B cell (primary cell): ENCODE data around the gene FAM170B. TPM values are rescaled to one million over a fixed set of nuclear protein-coding genes. Genes with fewer than 3 reads are reported as not detected.

Source experiments
- ATAC-seq: fragments of 200-7000 bp; cut with Tn5 transposase; one replicate; pipeline ENCODE4 v1.10.0; 2021; ENCODE audit warnings: low read depth, mild to moderate bottlenecking, moderate number of reproducible peaks, moderate library complexity
- CTCF ChIA-PET: fragments of 350-600 bp; sonication (Branson Sonifier 250); formaldehyde crosslinking; loops from one replicate; lab custom pipeline; 2021; ENCODE audit warnings: antibody characterized with exemption, inconsistent platforms; lab: Charles Lee
- POLR2A ChIA-PET: fragments of 350-600 bp; sonication (Branson Sonifier 250); formaldehyde crosslinking; loops from one replicate; lab custom pipeline; 2021; ENCODE audit warnings: antibody characterized with exemption; lab: Charles Lee
- DNase-seq: peaks from one replicate; pipeline ENCODE4 v3.0.0; 2013
- H2AFZ ChIP-seq: 2 replicates; pipeline ENCODE4 v1.6.1; 2012; ENCODE audit warnings: mild to moderate bottlenecking, low read depth, low read length; ENCODE audit not compliant: insufficient read depth, poor library complexity, severe bottlenecking
- H3K27ac ChIP-seq, 2 donors: 1 replicate in 1 of 2; 2 replicates in 1 of 2; pipeline ENCODE4 v1.5.1; 2012 to 2013; ENCODE audit warnings: low read length in 2 of 2, mild to moderate bottlenecking in 2 of 2, moderate library complexity in 1 of 2
- H3K27me3 ChIP-seq, 4 experiments: fragments of 200-600 bp in 1 of 4; sonication (generic) in 1 of 4; replicated peaks in 1 of 4; 1 replicate in 2 of 4; 2 replicates in 2 of 4; pipeline versions ENCODE4 v1.6.1 to v1.7.0; 2013 to 2016; ENCODE audit warnings: low read length in 3 of 4, mild to moderate bottlenecking in 2 of 4, mixed read lengths in 1 of 4, moderate library complexity in 1 of 4; ENCODE audit not compliant: insufficient read depth in 4 of 4, control insufficient read depth in 3 of 4; ENCODE audit errors: control extremely low read depth in 1 of 4
- H3K36me3 ChIP-seq, 2 experiments: replicated peaks in 1 of 2; 1 replicate in 1 of 2; 2 replicates in 1 of 2; pipeline versions ENCODE4 v1.6.1 to v1.7.1; 2013; ENCODE audit warnings: low read length in 1 of 2; ENCODE audit not compliant: insufficient read depth in 2 of 2, control insufficient read depth in 1 of 2; ENCODE audit errors: control extremely low read depth in 1 of 2, extremely low read depth in 1 of 2
- H3K4me1 ChIP-seq, 2 donors: fragments of 200-600 bp in 1 of 2; sonication (generic) in 1 of 2; 1 replicate in 1 of 2; 2 replicates in 1 of 2; pipeline versions ENCODE4 v1.5.1 to v1.6.1; 2013 to 2017; ENCODE audit warnings: low read length in 2 of 2; ENCODE audit not compliant: control insufficient read depth in 2 of 2, insufficient read depth in 2 of 2
- H3K4me2 ChIP-seq: replicated peaks from 2 replicates; pipeline ENCODE3; 2012; ENCODE audit warnings: mild to moderate bottlenecking, low read depth, low read length; ENCODE audit not compliant: poor library complexity, severe bottlenecking
- H3K4me3 ChIP-seq, 5 experiments: fragments of 200-600 bp in 1 of 5; sonication (generic) in 1 of 5; 1 replicate in 3 of 5; 2 replicates in 2 of 5; pipeline versions ENCODE4 v1.5.1 to v1.7.0; 2011 to 2016; ENCODE audit warnings: low read length in 4 of 5, mild to moderate bottlenecking in 4 of 5, low read depth in 2 of 5, control low read depth in 1 of 5, moderate library complexity in 1 of 5; ENCODE audit not compliant: insufficient read depth in 1 of 5; ENCODE audit errors: control extremely low read depth in 1 of 5, extremely low read depth in 1 of 5
- H3K79me2 ChIP-seq: fragments of 200-600 bp; sonication (generic); one replicate; pipeline ENCODE4 v1.6.0; 2016; ENCODE audit warnings: low read length; ENCODE audit not compliant: control insufficient read depth, insufficient read depth
- H3K9ac ChIP-seq: fragments of 200-600 bp; sonication (generic); 2 replicates; pipeline ENCODE4 v1.6.1; 2017; ENCODE audit warnings: mild to moderate bottlenecking, low read length, moderate library complexity
- H3K9me3 ChIP-seq, 3 donors: one replicate each; pipeline versions ENCODE4 v1.6.1 to v1.7.1; 2013; ENCODE audit warnings: low read length in 2 of 3; ENCODE audit not compliant: control insufficient read depth in 2 of 3, insufficient read depth in 1 of 3; ENCODE audit errors: control extremely low read depth in 1 of 3
- H4K20me1 ChIP-seq: 2 replicates; pipeline ENCODE4 v1.6.0; 2012; ENCODE audit warnings: mild to moderate bottlenecking, low read length; ENCODE audit not compliant: insufficient read depth, control insufficient read depth, poor library complexity, severe bottlenecking
- H3K27ac Mint-ChIP-seq: one replicate; pipeline ENCODE4 v1.8.0; 2021; ENCODE audit warnings: mixed read lengths
- H3K27me3 Mint-ChIP-seq: one replicate; pipeline ENCODE4 v1.8.0; 2021; ENCODE audit warnings: mixed read lengths
- H3K4me1 Mint-ChIP-seq: one replicate; pipeline ENCODE4 v1.8.0; 2021; ENCODE audit warnings: mixed read lengths
- H3K4me3 Mint-ChIP-seq: one replicate; pipeline ENCODE4 v1.8.0; 2021; ENCODE audit warnings: mixed read lengths
- H3K9me3 Mint-ChIP-seq: one replicate; pipeline ENCODE4 v1.8.0; 2022; ENCODE audit warnings: mixed read lengths; ENCODE audit not compliant: insufficient read depth
- CTCF ChIP-seq: fragments of 200-600 bp; IDR thresholded peaks from one replicate; pipeline ENCODE4 v1.8.0; 2022; ENCODE audit warnings: antibody characterized with exemption, mild to moderate bottlenecking
- EZH2 ChIP-seq: IDR thresholded peaks from 2 replicates; pipeline ENCODE4 v1.6.1; 2012; ENCODE audit warnings: borderline replicate concordance, low read depth, mild to moderate bottlenecking, moderate library complexity, low read length; ENCODE audit not compliant: insufficient read depth, poor library complexity, severe bottlenecking
- WGBS: methylation state at CpG from one replicate; pipeline ENCODE4 v1.1.5; 2013; ENCODE audit warnings: missing lambda C conversion rate; ENCODE audit not compliant: insufficient coverage; 5-methylcytosine and 5-hydroxymethylcytosine counted together
- intact Hi-C: fragments of 100-400 bp; cut with micrococcal nuclease; formaldehyde crosslinking; loops from one replicate; pipeline ENCODE4 v1.10.0; 2022
- polyA plus RNA-seq: library from polyadenylated mRNA; depleted of rRNA; stranded (reverse); fragments of >200 nt; gene quantifications from 2 replicates; pipeline ENCODE4 v1.2.3, GENCODE V29; 2012
- total RNA-seq, 2 donors: library from RNA; stranded (reverse); fragments of 120-200 nt in 1 of 2; gene quantifications; 1 replicate in 1 of 2; 2 replicates in 1 of 2; pipeline versions ENCODE4 v1.2.3 to v1.2.4, GENCODE V29; 2013 to 2022

FAM170B gene
- total and polyA plus RNA-seq, 2 donors (not counting 1 experiment from before 2014, with no cell fraction given): not detected

- Histone ChIP-seq H3K79me2 (no peaks in the 10 kb centered on the region), H3K4me2 (no peak overlapping the region), H3K4me1 (no peaks in the 10 kb centered on the region), H3K27me3 (no peaks in the 10 kb centered on the region), H4K20me1 (no peaks in the 10 kb centered on the region), H3K27ac (no peak overlapping the region), H3K9me3 (no peaks in the 10 kb centered on the region), H2AFZ (no peak overlapping the region), H3K36me3 (peaks cover 0 to 5% of the 10 kb centered on the region in 2 experiments), H3K4me3 (no peak overlapping the region), H3K9ac (no peak overlapping the region)
- intact Hi-C loops: no loop called here
- H3K4me1 Mint-ChIP-seq: peaks cover 8% of the 10 kb centered on the region
- H3K27me3 Mint-ChIP-seq: no peaks in the 10 kb centered on the region
- ChIA-PET POLR2A (no interaction called here), CTCF (interaction anchor here (1.3 kb wide), 1 partner anchor 505 kb away, joined by 5 read pairs; no protein-coding TSS in a partner anchor)
- DNase-seq (no peak), ATAC-seq (no peak)
- TF ChIP-seq CTCF: no peak
- no peak for TF ChIP-seq EZH2
- WGBS: 86% methylated on average over 8 of the region's 8 CpGs
- no peaks in the 10 kb centered on the region for H3K9me3 Mint-ChIP-seq
- H3K4me3 Mint-ChIP-seq: no peak overlapping the region
- no peak overlapping the region for H3K27ac Mint-ChIP-seq
These were observed 29.0 kb upstream of the FAM170B start for GRCh38 chr10:49162761-49163310.

GRCh38 chr10:49162063-49162462, 28.2 kb upstream of the FAM170B start:
- no peaks in the 10 kb centered on the region for H3K27me3 ChIP-seq
- intact Hi-C loops: no loop called here
- Mint-ChIP-seq H3K9me3 (no peaks in the 10 kb centered on the region), H3K4me3 (no peak overlapping the region), H3K27me3 (no peaks in the 10 kb centered on the region), H3K27ac (no peak overlapping the region), H3K4me1 (peaks cover 10% of the 10 kb centered on the region)
- no peak overlapping the region for H3K9ac ChIP-seq
- DNase-seq (no peak), ATAC-seq (no peak)
- TF ChIP-seq CTCF (no peak), EZH2 (no peak)
- no peaks in the 10 kb centered on the region for H3K4me1 ChIP-seq
- no peaks in the 10 kb centered on the region for H3K79me2 ChIP-seq
- no peaks in the 10 kb centered on the region for H3K36me3 ChIP-seq
- ChIA-PET POLR2A (no interaction called here), CTCF (interaction anchor here (1.2 to 1.3 kb wide), 2 partner anchors 9 to 504 kb away, joined by 4 to 5 read pairs; no protein-coding TSS in a partner anchor)
- H4K20me1 ChIP-seq: no peaks in the 10 kb centered on the region
- no peak overlapping the region for H3K4me3 ChIP-seq
- no peak overlapping the region for H3K27ac ChIP-seq
- H3K4me2 ChIP-seq: no peak overlapping the region
- 74% methylated on average over 5 of the region's 5 CpGs for WGBS
- no peak overlapping the region for H2AFZ ChIP-seq
- no peaks in the 10 kb centered on the region for H3K9me3 ChIP-seq
